Glutamatergic neuron (in vitro differentiated cells): ENCODE measurements around the gene ECHDC3. TPM values are rescaled to one million over a fixed set of nuclear protein-coding genes. Genes with fewer than 3 reads are reported as not detected.

Experiments
- DNase-seq: peaks from one replicate; pipeline ENCODE4 v3.0.0; 2022
- H3K27ac Mint-ChIP-seq: one replicate; pipeline ENCODE4 v1.8.0; 2020; ENCODE audit warnings: mild to moderate bottlenecking, mixed read lengths, inconsistent platforms; ENCODE audit not compliant: unreplicated experiment
- H3K27me3 Mint-ChIP-seq: one replicate; pipeline ENCODE4 v1.8.0; 2020; ENCODE audit warnings: mild to moderate bottlenecking, moderate library complexity, mixed read lengths, inconsistent platforms; ENCODE audit not compliant: unreplicated experiment
- H3K36me3 Mint-ChIP-seq: one replicate; pipeline ENCODE4 v1.8.0; 2020; ENCODE audit warnings: mild to moderate bottlenecking, mixed read lengths, inconsistent platforms; ENCODE audit not compliant: unreplicated experiment
- H3K4me1 Mint-ChIP-seq: one replicate; pipeline ENCODE4 v1.8.0; 2020; ENCODE audit warnings: mild to moderate bottlenecking, low read depth, mixed read lengths, inconsistent platforms; ENCODE audit not compliant: unreplicated experiment
- H3K4me3 Mint-ChIP-seq: one replicate; pipeline ENCODE4 v1.8.0; 2020; ENCODE audit warnings: mild to moderate bottlenecking, mixed read lengths, inconsistent platforms; ENCODE audit not compliant: unreplicated experiment
- H3K9me3 Mint-ChIP-seq: one replicate; pipeline ENCODE4 v1.8.0; 2020; ENCODE audit warnings: mild to moderate bottlenecking, moderate library complexity, mixed read lengths, inconsistent platforms; ENCODE audit not compliant: unreplicated experiment
- total RNA-seq: library from RNA; stranded (reverse); fragmentation: NEBNext Ultra II Directional; extraction: Animal tissue kit (Norgen Biotek cat#: 25700); gene quantifications from one replicate; pipeline ENCODE4 v1.2.1, GENCODE V29; 2021; ENCODE audit not compliant: unreplicated experiment
- TF ChIP-seq, protein P1 (sequence below): fragments of 200-600 bp; sonication (generic); IDR thresholded peaks from one replicate; pipeline ENCODE4 v1.5.0; 2021; ENCODE audit not compliant: partially characterized antibody, unreplicated experiment

ECHDC3 gene
- total RNA-seq, 1 donor from 2014 or later: 11.8 TPM

DNA sequence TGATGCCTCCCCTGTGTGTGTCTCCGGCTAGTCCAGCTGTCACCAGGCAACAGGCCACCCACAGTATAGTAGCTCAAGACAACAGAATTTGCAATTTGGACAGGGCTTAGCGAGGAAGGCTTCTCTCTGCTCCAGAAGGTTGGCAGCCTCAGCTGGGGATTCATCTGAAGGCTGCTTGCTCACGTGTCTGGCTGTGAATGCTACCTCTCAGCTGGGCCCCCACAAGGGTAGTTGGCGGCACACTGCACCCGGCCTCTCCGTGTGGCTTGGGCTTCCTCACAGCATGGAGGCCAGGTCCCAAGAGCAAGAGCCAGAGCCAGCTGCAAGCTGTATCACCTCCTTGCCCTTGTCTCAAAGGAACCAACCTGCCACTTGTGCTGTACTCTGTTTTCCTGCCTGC lies 19.2 kb downstream of the ECHDC3 start:
- Mint-ChIP-seq H3K9me3 (no peaks in the 10 kb centered on the region), H3K4me3 (no peak overlapping the region), H3K4me1 (peaks cover 2% of the 10 kb centered on the region), H3K27me3 (peaks cover 3% of the 10 kb centered on the region), H3K27ac (no peak overlapping the region), H3K36me3 (no peaks in the 10 kb centered on the region)
- DNase-seq: no peak
- TF ChIP-seq, protein P1, sequence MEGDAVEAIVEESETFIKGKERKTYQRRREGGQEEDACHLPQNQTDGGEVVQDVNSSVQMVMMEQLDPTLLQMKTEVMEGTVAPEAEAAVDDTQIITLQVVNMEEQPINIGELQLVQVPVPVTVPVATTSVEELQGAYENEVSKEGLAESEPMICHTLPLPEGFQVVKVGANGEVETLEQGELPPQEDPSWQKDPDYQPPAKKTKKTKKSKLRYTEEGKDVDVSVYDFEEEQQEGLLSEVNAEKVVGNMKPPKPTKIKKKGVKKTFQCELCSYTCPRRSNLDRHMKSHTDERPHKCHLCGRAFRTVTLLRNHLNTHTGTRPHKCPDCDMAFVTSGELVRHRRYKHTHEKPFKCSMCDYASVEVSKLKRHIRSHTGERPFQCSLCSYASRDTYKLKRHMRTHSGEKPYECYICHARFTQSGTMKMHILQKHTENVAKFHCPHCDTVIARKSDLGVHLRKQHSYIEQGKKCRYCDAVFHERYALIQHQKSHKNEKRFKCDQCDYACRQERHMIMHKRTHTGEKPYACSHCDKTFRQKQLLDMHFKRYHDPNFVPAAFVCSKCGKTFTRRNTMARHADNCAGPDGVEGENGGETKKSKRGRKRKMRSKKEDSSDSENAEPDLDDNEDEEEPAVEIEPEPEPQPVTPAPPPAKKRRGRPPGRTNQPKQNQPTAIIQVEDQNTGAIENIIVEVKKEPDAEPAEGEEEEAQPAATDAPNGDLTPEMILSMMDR: no peak

DNA sequence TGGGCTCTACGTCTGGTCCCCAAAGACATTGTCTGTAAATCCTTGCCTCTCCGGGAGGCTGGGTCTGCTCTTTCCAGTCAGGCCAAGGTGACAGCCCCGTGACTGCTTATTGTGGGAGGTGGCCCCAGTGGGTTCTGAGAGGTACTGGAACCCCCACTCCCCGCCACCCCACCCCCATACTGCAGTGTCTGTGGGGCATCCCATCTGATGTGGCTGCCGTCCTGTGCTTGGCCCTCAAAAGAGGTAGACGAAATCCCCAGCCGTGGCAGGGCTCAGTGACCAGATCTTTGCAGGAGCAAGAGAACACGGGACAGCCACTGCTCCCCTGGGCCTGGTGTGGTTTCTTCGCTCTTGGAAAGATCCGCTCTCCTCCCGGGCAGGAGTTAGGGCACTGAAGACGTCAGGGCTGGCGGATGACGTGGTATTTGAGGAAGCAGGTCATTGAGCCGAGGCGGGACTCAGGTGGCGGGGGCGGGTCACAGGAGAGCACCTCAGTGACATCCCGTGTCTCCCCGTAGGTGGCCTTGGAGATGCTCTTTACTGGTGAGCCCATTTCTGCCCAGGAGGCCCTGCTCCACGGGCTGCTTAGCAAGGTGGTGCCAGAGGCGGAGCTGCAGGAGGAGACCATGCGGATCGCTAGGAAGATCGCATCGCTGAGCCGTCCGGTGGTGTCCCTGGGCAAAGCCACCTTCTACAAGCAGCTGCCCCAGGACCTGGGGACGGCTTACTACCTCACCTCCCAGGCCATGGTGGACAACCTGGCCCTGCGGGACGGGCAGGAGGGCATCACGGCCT lies 20.7 kb downstream of the ECHDC3 start:
- H3K27ac Mint-ChIP-seq: no peak overlapping the region
- TF ChIP-seq, protein P1: no peak
- no peak overlapping the region for H3K4me3 Mint-ChIP-seq
- DNase-seq: no peak
- H3K4me1 Mint-ChIP-seq: peaks cover 2% of the 10 kb centered on the region
- H3K36me3 Mint-ChIP-seq: no peaks in the 10 kb centered on the region
- no peaks in the 10 kb centered on the region for H3K9me3 Mint-ChIP-seq
- H3K27me3 Mint-ChIP-seq: peaks cover 3% of the 10 kb centered on the region

DNA sequence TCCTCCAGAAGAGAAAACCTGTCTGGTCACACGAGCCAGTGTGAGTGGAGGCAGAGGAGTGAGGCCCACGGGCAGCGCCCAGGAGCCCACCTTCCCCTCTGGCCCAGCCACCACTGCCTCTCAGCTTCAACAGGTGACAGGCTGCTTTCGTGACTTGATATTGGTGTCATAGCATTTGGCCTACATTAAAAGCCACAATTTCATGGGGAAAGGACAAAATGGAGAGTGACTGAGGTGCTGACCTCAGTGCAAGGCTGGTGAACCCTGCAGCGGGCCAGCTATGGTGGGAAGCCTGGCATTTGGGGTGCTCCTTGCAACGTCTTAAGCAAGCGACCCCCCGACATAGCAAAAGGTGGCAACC lies 21.3 kb downstream of the ECHDC3 start:
- Mint-ChIP-seq H3K9me3 (no peaks in the 10 kb centered on the region), H3K36me3 (no peaks in the 10 kb centered on the region), H3K4me1 (peaks cover 2% of the 10 kb centered on the region), H3K4me3 (no peak overlapping the region), H3K27ac (no peak overlapping the region), H3K27me3 (peaks cover 3% of the 10 kb centered on the region)
- DNase-seq: no peak
- TF ChIP-seq, protein P1: no peak

DNA sequence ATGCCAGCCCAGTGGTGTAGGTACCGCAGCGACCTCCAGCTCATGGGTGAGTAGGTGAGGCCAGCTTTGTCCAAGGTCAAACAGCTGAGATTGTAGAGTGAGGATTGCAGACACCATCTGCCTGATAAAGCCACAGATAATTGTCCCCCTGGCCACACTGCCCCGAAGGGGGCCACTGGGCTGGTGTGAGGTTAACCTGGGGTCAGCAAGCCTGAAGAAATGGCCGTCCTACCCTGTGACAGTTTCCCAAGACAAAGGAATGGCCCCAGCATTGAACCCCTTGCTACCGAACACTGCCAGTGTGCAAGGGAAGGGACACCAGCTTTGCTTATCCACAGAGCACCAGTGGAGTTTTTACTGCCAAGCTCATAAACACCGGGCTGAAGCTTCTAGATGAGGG lies 23.0 kb downstream of the ECHDC3 start:
- Mint-ChIP-seq H3K27me3 (peaks cover 3% of the 10 kb centered on the region), H3K36me3 (no peaks in the 10 kb centered on the region), H3K4me3 (no peak overlapping the region), H3K27ac (no peak overlapping the region), H3K4me1 (no peaks in the 10 kb centered on the region), H3K9me3 (no peaks in the 10 kb centered on the region)
- TF ChIP-seq, protein P1: no peak
- DNase-seq: no peak

DNA sequence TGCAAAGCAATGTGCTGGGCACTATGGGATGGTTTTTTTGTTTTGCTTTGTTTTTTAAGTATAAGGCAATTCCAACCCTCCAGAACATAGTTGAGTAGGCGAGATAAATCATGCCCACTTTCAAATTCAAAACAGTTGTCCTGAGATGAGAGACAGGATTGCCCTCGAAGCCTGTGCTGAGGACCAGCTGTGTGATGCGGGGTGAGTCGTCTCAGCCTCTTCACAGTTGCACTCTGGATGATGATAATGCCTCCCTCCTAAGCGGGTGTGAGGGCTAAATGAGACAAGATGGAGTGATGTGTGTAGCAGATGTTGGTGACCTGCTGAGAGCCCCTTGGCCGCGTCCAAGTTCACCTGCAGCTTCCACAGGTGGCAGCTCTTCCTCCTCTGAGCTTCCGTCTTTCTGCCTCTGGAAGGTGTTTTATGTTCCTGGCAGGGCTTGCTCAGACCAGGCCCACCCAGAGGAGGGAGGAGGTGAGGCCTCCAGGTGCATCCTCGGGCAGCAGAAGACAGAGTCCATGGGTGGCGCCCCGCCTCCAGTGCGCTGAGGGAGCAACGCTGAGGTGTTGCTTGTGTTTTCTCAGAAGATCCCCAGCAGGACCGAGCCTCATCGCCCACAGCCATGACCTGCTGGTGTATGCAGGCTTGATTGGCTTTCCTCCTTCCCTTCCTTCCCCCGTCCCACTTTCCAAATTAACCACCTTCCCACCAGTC lies 30.6 kb downstream of the ECHDC3 start:
- Mint-ChIP-seq H3K4me3 (no peak overlapping the region), H3K4me1 (no peaks in the 10 kb centered on the region), H3K27ac (no peak overlapping the region), H3K27me3 (peaks cover 5% of the 10 kb centered on the region), H3K36me3 (peaks cover 1% of the 10 kb centered on the region), H3K9me3 (peaks cover under 1% of the 10 kb centered on the region)
- no peak for DNase-seq
- TF ChIP-seq, protein P1: no peak
